Activated naive CD4-positive, alpha-beta T cell treated with anti-CD3 and anti-CD28 coated beads for 36 hours (primary cell): Measurements from ENCODE around the gene APC2. TPM values are rescaled to one million over a fixed set of nuclear protein-coding genes. Genes with fewer than 3 reads are reported as not detected.

ENCODE experiments used
- total RNA-seq, 2 experiments: library from RNA; stranded (reverse); gene quantifications; one replicate each; pipeline ENCODE4 v1.2.3, GENCODE V29; 2021

Gene APC2
- total RNA-seq, 2 experiments from 2014 or later = 0.07 to 0.12 TPM

Other genes starting within 250 kb of the APC2 start
- gene STK11, start 244.3 kb upstream of the APC2 start, total RNA-seq = 10 to 100 TPM; 65.1 to 66.1 TPM
- gene CBARP, start 212.1 kb upstream of the APC2 start, total RNA-seq = 1 to 10 TPM in 1 of 2 experiments, under 1 TPM in 1; 0.77 to 1.1 TPM
- gene ATP5F1D, start 208.4 kb upstream of the APC2 start, total RNA-seq = 100 to 1,000 TPM; 153 TPM
- gene MIDN, start 201.5 kb upstream of the APC2 start, total RNA-seq = 10 to 100 TPM; 50.1 to 52.9 TPM
- 100 to 1,000 TPM; 167 to 183 TPM for gene CIRBP, start 180.8 kb upstream of the APC2 start, total RNA-seq
- 10 to 100 TPM; 62.8 to 65.3 TPM for gene FAM174C, start 174.6 kb upstream of the APC2 start, total RNA-seq
- gene EFNA2, start 164.2 kb upstream of the APC2 start, total RNA-seq = not detected
- 100 to 1,000 TPM; 138 to 148 TPM for gene NDUFS7, start 66.2 kb upstream of the APC2 start, total RNA-seq
- 10 to 100 TPM; 23.5 to 25.0 TPM for gene GAMT, start 48.6 kb upstream of the APC2 start, total RNA-seq
- 100 to 1,000 TPM; 253 to 265 TPM for gene DAZAP1, start 42.5 kb upstream of the APC2 start, total RNA-seq
- gene RPS15, start 11.7 kb upstream of the APC2 start, total RNA-seq = 1,000 to 10,000 TPM; 1,902 to 1,906 TPM
- gene C19orf25, start 29.1 kb downstream of the APC2 start, total RNA-seq = 10 to 100 TPM; 17.5 to 20.8 TPM
- gene PCSK4, start 40.2 kb downstream of the APC2 start, total RNA-seq = 1 to 10 TPM; 1.5 to 1.7 TPM
- gene REEP6, start 41.1 kb downstream of the APC2 start, total RNA-seq = 1 to 10 TPM; 1.3 to 1.6 TPM
- gene ADAMTSL5, start 62.9 kb downstream of the APC2 start, total RNA-seq = 1 to 10 TPM in 1 of 2 experiments, under 1 TPM in 1; 0.95 to 1.6 TPM
- not detected for gene PLK5, start 74.0 kb downstream of the APC2 start, total RNA-seq
- 1 to 10 TPM; 2.0 to 2.1 TPM for gene MEX3D, start 118.2 kb downstream of the APC2 start, total RNA-seq
- gene MBD3, start 142.7 kb downstream of the APC2 start, total RNA-seq = 10 to 100 TPM; 58.1 to 63.7 TPM
- gene UQCR11, start 155.3 kb downstream of the APC2 start, total RNA-seq = 100 to 1,000 TPM; 281 to 293 TPM
- gene TCF3, start 202.5 kb downstream of the APC2 start, total RNA-seq = 10 to 100 TPM; 84.8 to 86.7 TPM